Osteocyte (in vitro differentiated cells): ENCODE measurements around the gene WDR64. TPM values are rescaled to one million over a fixed set of nuclear protein-coding genes. Genes with fewer than 3 reads are reported as not detected.

Experiments
- DNase-seq: peaks from one replicate; pipeline ENCODE4 v3.0.0; 2021; ENCODE audit warnings: mixed read lengths; ENCODE audit not compliant: unreplicated experiment; ENCODE audit errors: extremely low spot score
- H3K27ac Mint-ChIP-seq: one replicate; pipeline ENCODE4 v1.8.0; 2021; ENCODE audit warnings: mild to moderate bottlenecking, mixed read lengths; ENCODE audit not compliant: unreplicated experiment
- H3K27me3 Mint-ChIP-seq: one replicate; pipeline ENCODE4 v1.8.0; 2021; ENCODE audit warnings: mixed read lengths; ENCODE audit not compliant: unreplicated experiment
- H3K36me3 Mint-ChIP-seq: one replicate; pipeline ENCODE4 v1.8.0; 2021; ENCODE audit warnings: mixed read lengths; ENCODE audit not compliant: unreplicated experiment
- H3K4me1 Mint-ChIP-seq: one replicate; pipeline ENCODE4 v1.8.0; 2021; ENCODE audit warnings: mixed read lengths; ENCODE audit not compliant: unreplicated experiment
- H3K4me3 Mint-ChIP-seq: one replicate; pipeline ENCODE4 v1.8.0; 2021; ENCODE audit warnings: mild to moderate bottlenecking, moderate library complexity, mixed read lengths; ENCODE audit not compliant: unreplicated experiment
- H3K9me3 Mint-ChIP-seq: one replicate; pipeline ENCODE4 v1.8.0; 2021; ENCODE audit warnings: mixed read lengths; ENCODE audit not compliant: unreplicated experiment
- total RNA-seq: library from RNA; stranded (reverse); gene quantifications from 2 replicates; pipeline ENCODE4 v1.2.1, GENCODE V29; 2021
- TF ChIP-seq, protein P1 (sequence below): fragments of 200-600 bp; sonication (generic); IDR thresholded peaks from 2 replicates; pipeline ENCODE4 v1.5.0; 2021; ENCODE audit warnings: antibody characterized with exemption, mild to moderate bottlenecking, moderate library complexity

Gene WDR64
- total RNA-seq, 1 donor from 2014 or later, result not detected

GRCh38 chr1:241711326-241711725 is 59.2 kb downstream of the WDR64 start:
- TF ChIP-seq, protein P1, sequence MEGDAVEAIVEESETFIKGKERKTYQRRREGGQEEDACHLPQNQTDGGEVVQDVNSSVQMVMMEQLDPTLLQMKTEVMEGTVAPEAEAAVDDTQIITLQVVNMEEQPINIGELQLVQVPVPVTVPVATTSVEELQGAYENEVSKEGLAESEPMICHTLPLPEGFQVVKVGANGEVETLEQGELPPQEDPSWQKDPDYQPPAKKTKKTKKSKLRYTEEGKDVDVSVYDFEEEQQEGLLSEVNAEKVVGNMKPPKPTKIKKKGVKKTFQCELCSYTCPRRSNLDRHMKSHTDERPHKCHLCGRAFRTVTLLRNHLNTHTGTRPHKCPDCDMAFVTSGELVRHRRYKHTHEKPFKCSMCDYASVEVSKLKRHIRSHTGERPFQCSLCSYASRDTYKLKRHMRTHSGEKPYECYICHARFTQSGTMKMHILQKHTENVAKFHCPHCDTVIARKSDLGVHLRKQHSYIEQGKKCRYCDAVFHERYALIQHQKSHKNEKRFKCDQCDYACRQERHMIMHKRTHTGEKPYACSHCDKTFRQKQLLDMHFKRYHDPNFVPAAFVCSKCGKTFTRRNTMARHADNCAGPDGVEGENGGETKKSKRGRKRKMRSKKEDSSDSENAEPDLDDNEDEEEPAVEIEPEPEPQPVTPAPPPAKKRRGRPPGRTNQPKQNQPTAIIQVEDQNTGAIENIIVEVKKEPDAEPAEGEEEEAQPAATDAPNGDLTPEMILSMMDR, result no peak
- H3K4me1 Mint-ChIP-seq, result peaks cover 20% of the 10 kb centered on the region
- no peaks in the 10 kb centered on the region for H3K36me3 Mint-ChIP-seq
- no peak for DNase-seq
- H3K4me3 Mint-ChIP-seq, result no peak overlapping the region
- H3K27me3 Mint-ChIP-seq, result peaks cover 2% of the 10 kb centered on the region
- no peaks in the 10 kb centered on the region for H3K9me3 Mint-ChIP-seq
- H3K27ac Mint-ChIP-seq, result no peak overlapping the region

- H3K4me3 Mint-ChIP-seq, result no peak overlapping the region
- TF ChIP-seq, protein P1, result no peak
- peaks cover 11% of the 10 kb centered on the region for H3K4me1 Mint-ChIP-seq
- peaks cover 13% of the 10 kb centered on the region for H3K27me3 Mint-ChIP-seq
- no peak overlapping the region for H3K27ac Mint-ChIP-seq
- no peaks in the 10 kb centered on the region for H3K9me3 Mint-ChIP-seq
- DNase-seq, result no peak
- H3K36me3 Mint-ChIP-seq, result no peaks in the 10 kb centered on the region
Measured at GRCh38 chr1:241713316-241713715, 61.2 kb downstream of the WDR64 start.

- Mint-ChIP-seq H3K27me3 (peaks cover 13% of the 10 kb centered on the region), H3K27ac (no peak overlapping the region), H3K4me3 (no peak overlapping the region), H3K9me3 (no peaks in the 10 kb centered on the region), H3K36me3 (no peaks in the 10 kb centered on the region), H3K4me1 (peaks cover 11% of the 10 kb centered on the region)
- TF ChIP-seq, protein P1, result no peak
- no peak for DNase-seq
Measured at GRCh38 chr1:241714321-241715218, 62.5 kb downstream of the WDR64 start.

GRCh38 chr1:241715435-241715834 is 63.4 kb downstream of the WDR64 start:
- TF ChIP-seq, protein P1, result no peak
- Mint-ChIP-seq H3K27me3 (peaks cover 16% of the 10 kb centered on the region), H3K9me3 (no peaks in the 10 kb centered on the region), H3K4me3 (no peak overlapping the region), H3K36me3 (no peaks in the 10 kb centered on the region), H3K27ac (no peak overlapping the region), H3K4me1 (peaks cover 11% of the 10 kb centered on the region)
- no peak for DNase-seq

DNA sequence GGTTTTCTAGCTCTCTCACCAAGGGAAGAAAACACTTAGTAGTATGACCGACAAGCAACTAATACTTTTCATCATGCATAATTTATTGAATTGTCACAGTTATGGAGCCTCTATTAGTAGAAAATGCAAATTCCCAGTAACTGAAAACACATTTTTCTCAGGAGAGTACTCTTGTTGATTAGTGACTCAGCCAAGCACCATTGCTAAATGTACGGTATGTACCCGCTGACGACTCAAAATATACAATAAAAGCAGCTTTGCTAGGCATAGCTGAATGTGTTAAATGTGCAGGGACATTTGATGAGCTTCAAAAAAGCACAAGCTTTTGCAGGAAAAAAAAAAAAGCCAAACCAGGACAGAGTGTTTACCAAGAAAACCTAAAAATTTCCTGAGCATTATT is 63.9 kb downstream of the WDR64 start:
- Mint-ChIP-seq H3K27me3 (peaks cover 19% of the 10 kb centered on the region), H3K27ac (no peak overlapping the region), H3K9me3 (no peaks in the 10 kb centered on the region), H3K4me1 (peaks cover 11% of the 10 kb centered on the region), H3K36me3 (no peaks in the 10 kb centered on the region), H3K4me3 (no peak overlapping the region)
- no peak for DNase-seq
- TF ChIP-seq, protein P1, result no peak
